Measurements from ENCODE around the gene TNPO2. TPM values are rescaled to one million over a fixed set of nuclear protein-coding genes. Genes with fewer than 3 reads are reported as not detected.

TNPO2 gene
- polyA plus RNA-seq, 3 donors: 0.28 to 45.2 (median 0.52) TPM

- intact Hi-C loops (cut with micrococcal nuclease): no loop called here
- no peak for TF ChIP-seq CTCF (IDR thresholded peaks at IDR 0.05)
- peaks cover 0 to 4% (median 0%) of the 10 kb centered on the region in 3 donors for H3K27me3 Mint-ChIP-seq (ENCODE audit: low read depth in 3 of 3)
Observed at GRCh38 chr19:12649941-12650340, 73.8 kb downstream of the TNPO2 start.

More at GRCh38 chr19:12649941-12650340, 73.8 kb downstream of the TNPO2 start:
- H3K4me1 Mint-ChIP-seq: peaks cover 27% of the 10 kb centered on the region
- Histone ChIP-seq H3K9me3 (replicated peaks in 1 of 2; ENCODE audit: control insufficient read depth in 1 of 2, insufficient read depth in 1 of 2, low read length in 2 of 2) (no peaks in the 10 kb centered on the region), H2AFZ (ENCODE audit: insufficient read depth, low read depth, low read length, poor library complexity, severe bottlenecking) (no peak overlapping the region), H3K79me2 (ENCODE audit: insufficient read depth, low read length) (no peaks in the 10 kb centered on the region), H3K36me3 (replicated peaks in 1 of 2; ENCODE audit: control insufficient read depth in 1 of 2, insufficient read depth in 2 of 2, low read length in 2 of 2) (peaks cover 57 to 72% of the 10 kb centered on the region in 2 donors), H3K27ac (ENCODE audit: low read depth in 1 of 2, low read length in 2 of 2) (no peak overlapping the region), H3K27me3 (ENCODE audit: control insufficient read depth in 2 of 2, insufficient read depth in 2 of 2, low read length in 2 of 2) (no peaks in the 10 kb centered on the region), H3K4me1 (ENCODE audit: control insufficient read depth in 1 of 2, insufficient read depth in 2 of 2, low read length in 2 of 2) (peaks cover 12 to 29% of the 10 kb centered on the region in 2 donors), H3K4me2 (replicated peaks; ENCODE audit: extremely low read depth, low read length, poor library complexity, severe bottlenecking) (no peak overlapping the region), H3K9ac (ENCODE audit: insufficient read depth, low read length, poor library complexity, severe bottlenecking) (no peak overlapping the region), H4K20me1 (ENCODE audit: insufficient read depth, low read length) (peaks cover 76% of the 10 kb centered on the region), H3K4me3 (replicated peaks in 1 of 3; ENCODE audit: low read depth in 2 of 3, low read length in 3 of 3) (no peak overlapping the region)
- DNase-seq: no peak
- no peak overlapping the region for H3K4me3 Mint-ChIP-seq
- 96% methylated on average over 8 of the region's 10 CpGs for WGBS (ENCODE audit: insufficient coverage)
- peaks cover 47 to 85% of the 10 kb centered on the region in 2 donors for H3K36me3 Mint-ChIP-seq
- peaks cover 0 to 3% (median 0%) of the 10 kb centered on the region in 7 donors for H3K9me3 Mint-ChIP-seq
- H3K27ac Mint-ChIP-seq: peak overlapping the region in 1 of 7 donors; percentile 4

Small RNA genes within 50 kb of the gene (small RNA-seq; reads per million reads assigned to genes)
- 17.5 reads per million, percentile 85 among the genes with 10 or more reads in this experiment for gene SNORD41 (ENCODE audit: insufficient read length, low read depth)

Other genes starting within 250 kb of the TNPO2 start
- gene ZNF709, start 239.1 kb downstream of the TNPO2 start, polyA plus RNA-seq: under 1 TPM; 0.15 to 0.28 (median 0.19) TPM
- 1 to 10 TPM; 1.0 to 8.4 (median 8.4) TPM for gene ZNF564, start 172.4 kb downstream of the TNPO2 start, polyA plus RNA-seq
- 1 to 10 TPM; 2.3 to 4.2 (median 2.7) TPM for gene ZNF490, start 113.1 kb downstream of the TNPO2 start, polyA plus RNA-seq
- gene ZNF791, start 113.0 kb downstream of the TNPO2 start, polyA plus RNA-seq: 1 to 10 TPM; 5.2 to 8.2 (median 5.9) TPM
- 100 to 1,000 TPM; 218 to 305 (median 295) TPM for gene MAN2B1, start 57.2 kb downstream of the TNPO2 start, polyA plus RNA-seq
- 1 to 10 TPM; 7.9 to 9.9 (median 8.5) TPM for gene WDR83, start 57.1 kb downstream of the TNPO2 start, polyA plus RNA-seq
- gene DHPS, start 42.1 kb downstream of the TNPO2 start, polyA plus RNA-seq: 100 to 1,000 TPM in 1 of 3 donors, 10 to 100 TPM in 2; 51.0 to 130 (median 53.4) TPM
- gene GNG14, start 35.9 kb downstream of the TNPO2 start, polyA plus RNA-seq: not detected
- gene FBXW9, start 27.3 kb downstream of the TNPO2 start, polyA plus RNA-seq: 1 to 10 TPM; 4.4 to 7.2 (median 5.1) TPM
- gene TRIR, start 10.8 kb upstream of the TNPO2 start, polyA plus RNA-seq: 100 to 1,000 TPM; 152 to 187 (median 175) TPM
- gene GET3, start 13.6 kb upstream of the TNPO2 start, polyA plus RNA-seq: 100 to 1,000 TPM in 2 of 3 donors, 10 to 100 TPM in 1; 97.5 to 122 (median 108) TPM
- gene BEST2, start 27.9 kb upstream of the TNPO2 start, polyA plus RNA-seq: not detected
- gene HOOK2, start 51.6 kb upstream of the TNPO2 start, polyA plus RNA-seq: 10 to 100 TPM in 1 of 3 donors, 1 to 10 TPM in 1, under 1 TPM in 1; 0.55 to 28.6 (median 1.1) TPM
- 1,000 to 10,000 TPM; 1,279 to 3,167 (median 1,468) TPM for gene JUNB, start 67.6 kb upstream of the TNPO2 start, polyA plus RNA-seq
- 10 to 100 TPM; 40.0 to 71.5 (median 46.7) TPM for gene PRDX2, start 77.9 kb upstream of the TNPO2 start, polyA plus RNA-seq
- gene THSD8, start 78.1 kb upstream of the TNPO2 start, polyA plus RNA-seq: 1 to 10 TPM in 1 of 3 donors, not detected in 2; 4.0 TPM
- 10 to 100 TPM in 2 of 3 donors, 1 to 10 TPM in 1; 8.7 to 21.5 (median 15.2) TPM for gene RNASEH2A, start 82.7 kb upstream of the TNPO2 start, polyA plus RNA-seq
- not detected for gene RTBDN, start 110.6 kb upstream of the TNPO2 start, polyA plus RNA-seq
- gene MAST1, start 114.6 kb upstream of the TNPO2 start, polyA plus RNA-seq: 1 to 10 TPM in 2 of 3 donors, under 1 TPM in 1; 0.28 to 3.6 (median 1.1) TPM
- gene DNASE2, start 157.5 kb upstream of the TNPO2 start, polyA plus RNA-seq: 10 to 100 TPM; 38.8 to 91.6 (median 44.8) TPM
- under 1 TPM; 0.24 to 0.45 (median 0.28) TPM for gene KLF1, start 163.3 kb upstream of the TNPO2 start, polyA plus RNA-seq
- 10 to 100 TPM in 1 of 3 donors, 1 to 10 TPM in 2; 7.3 to 30.5 (median 9.6) TPM for gene GCDH, start 167.2 kb upstream of the TNPO2 start, polyA plus RNA-seq
- under 1 TPM in 1 of 3 donors, not detected in 2; 0.35 TPM for gene SYCE2, start 195.4 kb upstream of the TNPO2 start, polyA plus RNA-seq
- 10 to 100 TPM; 29.0 to 49.2 (median 47.9) TPM for gene FARSA, start 209.8 kb upstream of the TNPO2 start, polyA plus RNA-seq
- 100 to 1,000 TPM; 109 to 441 (median 133) TPM for gene CALR, start 214.7 kb upstream of the TNPO2 start, polyA plus RNA-seq
- 10 to 100 TPM; 45.5 to 88.0 (median 55.3) TPM for gene RAD23A, start 221.9 kb upstream of the TNPO2 start, polyA plus RNA-seq
- 10 to 100 TPM in 2 of 3 donors, 1 to 10 TPM in 1; 8.3 to 42.4 (median 31.6) TPM for gene GADD45GIP1, start 233.3 kb upstream of the TNPO2 start, polyA plus RNA-seq
- not detected for gene DAND5, start 245.6 kb upstream of the TNPO2 start, polyA plus RNA-seq